GM19328 (cell line): Measurements from ENCODE around the gene LGALS1.
"Not testable (repeated sequence)": the region's sequence is repeated elsewhere in the genome, so short reads cannot be mapped to it uniquely, and the experiment has no call there.

Experiments used
- ATAC-seq: cut with Tn5 transposase; IDR thresholded peaks from one replicate; pipeline ENCODE4 v1.9.1; 2021; ENCODE audit warnings: mild to moderate bottlenecking, moderate library complexity; ENCODE audit not compliant: unreplicated experiment

LGALS1 gene

DNA sequence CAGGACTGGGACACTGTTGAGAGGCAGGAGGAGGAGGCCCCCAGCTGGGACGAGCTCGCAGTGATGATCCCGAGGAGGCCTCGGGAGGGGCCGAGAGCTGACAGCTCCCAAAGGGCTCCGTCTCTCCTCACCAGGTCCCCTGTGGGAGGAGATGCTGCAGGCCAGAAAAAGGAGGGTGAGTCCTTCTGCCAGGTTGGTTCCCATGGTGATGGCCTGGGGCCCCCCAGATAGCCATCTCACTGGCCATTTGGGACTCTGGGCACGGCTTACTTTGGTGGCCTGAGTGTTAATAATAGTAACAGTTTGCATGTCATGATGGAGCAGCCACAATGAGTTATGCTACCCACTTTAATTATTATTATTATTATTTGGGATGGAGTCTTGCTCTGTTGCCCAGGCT lies 40.3 kb downstream of the LGALS1 start:
- no peak for ATAC-seq

DNA sequence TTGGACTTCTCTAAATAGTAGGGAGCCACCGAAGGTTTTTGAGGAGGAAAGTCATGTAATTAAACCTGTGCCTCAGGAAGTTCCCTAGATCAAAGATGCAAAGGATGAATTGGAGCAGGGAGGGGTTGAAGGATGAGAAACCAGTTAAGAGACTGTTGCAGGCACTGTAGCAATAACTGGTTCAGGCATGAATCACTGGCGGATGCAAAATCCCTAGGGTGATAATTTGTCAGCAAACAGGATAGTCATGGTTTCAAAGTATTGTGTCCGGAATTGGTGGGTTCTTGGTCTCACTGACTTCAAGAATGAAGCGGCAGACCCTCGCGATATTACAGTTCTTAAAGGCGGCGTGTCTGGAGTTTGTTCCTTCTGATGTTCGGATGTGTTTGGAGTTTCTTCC lies 41.3 kb downstream of the LGALS1 start:
- ATAC-seq, result no peak

DNA sequence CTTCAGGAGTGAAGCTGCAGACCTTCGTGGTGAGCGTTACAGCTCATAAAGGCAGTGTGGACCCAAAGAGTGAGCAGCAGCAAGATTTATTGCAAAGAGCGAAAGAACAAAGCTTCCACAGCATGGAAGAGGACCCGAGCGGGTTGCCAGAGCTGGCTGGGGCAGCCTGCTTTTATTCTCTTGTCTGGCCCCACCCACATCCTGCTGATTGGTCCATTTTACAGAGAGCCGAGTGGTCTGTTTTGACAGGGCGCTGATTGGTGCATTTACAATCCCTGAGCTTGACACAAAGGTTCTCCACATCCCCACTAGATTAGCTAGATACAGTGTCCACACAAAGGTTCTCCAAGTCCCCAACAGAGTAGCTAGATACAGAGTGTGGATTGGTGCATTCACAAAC lies 41.8 kb downstream of the LGALS1 start:
- ATAC-seq, result not testable (repeated sequence)

DNA sequence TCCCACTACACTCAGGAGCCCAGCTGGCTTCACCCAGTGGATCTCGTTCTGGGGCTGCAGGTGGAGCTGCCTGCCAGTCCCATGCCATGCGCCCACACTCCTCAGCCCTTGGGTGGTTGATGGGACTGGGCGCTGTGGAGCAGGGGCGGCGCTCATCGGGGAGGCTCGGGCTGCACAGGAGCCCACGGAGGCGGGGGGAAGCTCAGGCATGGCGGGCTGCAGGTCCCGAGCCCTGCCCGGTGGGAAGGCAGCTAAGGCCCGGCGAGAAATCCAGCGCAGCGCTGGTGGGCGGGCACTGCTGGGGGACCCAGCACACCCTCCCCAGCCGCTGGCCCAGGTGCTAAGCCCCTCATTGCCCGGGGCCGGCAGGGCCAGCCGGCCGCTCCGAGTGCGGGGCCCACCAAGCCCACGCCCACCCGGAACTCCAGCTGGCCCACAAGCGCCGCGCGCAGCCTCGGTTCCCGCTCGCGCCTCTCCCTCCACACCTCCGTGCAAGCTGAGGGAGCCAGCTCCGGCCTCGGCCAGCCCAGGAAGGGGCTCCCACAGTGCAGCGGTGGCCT lies 42.4 kb downstream of the LGALS1 start:
- not testable (repeated sequence) for ATAC-seq

DNA sequence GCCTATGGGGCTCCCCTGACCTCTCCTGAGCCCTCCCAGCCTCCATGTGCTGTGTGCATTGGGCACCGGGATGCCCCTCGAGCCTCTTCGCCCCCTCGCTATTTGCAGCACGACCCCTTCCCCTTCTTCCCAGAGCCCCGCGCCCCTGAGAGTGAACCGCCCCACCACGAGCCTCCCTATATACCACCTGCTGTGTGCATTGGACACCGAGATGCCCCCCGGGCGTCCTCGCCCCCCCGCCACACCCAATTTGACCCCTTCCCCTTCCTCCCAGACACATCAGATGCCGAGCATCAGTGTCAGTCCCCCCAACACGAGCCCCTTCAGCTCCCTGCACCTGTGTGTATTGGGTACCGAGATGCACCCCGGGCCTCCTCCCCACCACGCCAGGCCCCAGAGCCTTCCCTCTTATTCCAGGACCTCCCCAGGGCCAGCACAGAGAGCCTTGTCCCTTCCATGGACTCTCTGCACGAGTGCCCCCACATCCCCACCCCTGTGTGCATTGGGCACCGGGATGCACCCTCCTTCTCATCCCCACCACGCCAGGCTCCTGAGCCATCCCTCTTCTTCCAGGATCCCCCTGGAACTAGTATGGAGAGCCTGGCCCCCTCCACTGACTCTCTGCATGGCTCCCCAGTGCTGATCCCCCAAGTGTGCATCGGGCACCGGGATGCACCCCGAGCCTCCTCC lies 50.3 kb downstream of the LGALS1 start:
- no peak for ATAC-seq

DNA sequence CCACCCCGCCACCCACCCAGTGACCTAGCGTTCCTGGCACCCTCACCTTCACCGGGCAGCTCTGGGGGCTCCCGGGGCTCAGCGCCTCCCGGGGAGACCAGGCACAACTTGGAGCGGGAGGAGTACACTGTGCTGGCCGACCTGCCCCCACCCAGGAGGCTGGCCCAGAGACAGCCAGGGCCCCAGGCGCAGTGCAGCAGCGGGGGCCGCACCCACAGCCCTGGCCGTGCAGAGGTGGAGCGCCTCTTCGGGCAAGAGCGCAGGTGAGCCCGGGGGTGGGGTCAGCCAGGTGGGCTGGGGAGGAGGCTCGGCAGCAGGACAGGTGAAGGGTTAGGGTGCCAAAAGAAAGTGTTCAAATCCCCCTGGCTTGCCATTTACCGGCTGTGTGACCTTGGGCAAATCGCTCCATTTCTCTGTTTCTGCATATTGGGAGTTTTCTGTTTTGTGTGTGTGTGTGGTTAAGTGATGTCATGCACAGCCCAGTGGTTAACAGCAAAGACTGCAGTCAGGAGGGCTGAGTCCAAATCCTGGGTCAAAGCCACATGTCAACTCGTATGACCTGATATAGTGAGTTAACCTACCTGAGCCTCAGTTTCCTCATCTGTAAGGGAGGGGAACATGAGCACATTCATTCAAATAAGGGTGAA lies 50.9 kb downstream of the LGALS1 start:
- ATAC-seq, result no peak

DNA sequence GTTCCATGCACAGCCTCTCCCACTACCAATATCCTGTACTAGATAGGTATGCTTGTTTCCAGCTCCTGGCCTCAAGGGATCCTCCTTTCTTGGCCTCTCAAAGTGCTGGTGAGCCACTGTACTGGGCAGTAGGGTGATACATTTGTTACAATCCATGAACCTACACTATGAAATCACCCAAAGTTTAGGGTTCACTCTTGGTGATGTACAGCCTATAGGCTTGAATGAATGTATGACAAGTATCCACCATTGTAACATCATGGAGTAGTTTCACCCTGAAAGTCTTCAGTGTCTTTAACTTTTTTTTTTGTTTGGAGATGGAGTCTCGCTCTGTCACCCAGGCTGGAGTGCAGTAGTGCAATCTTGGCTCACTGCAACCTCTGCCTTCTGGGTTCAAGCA lies 53.2 kb downstream of the LGALS1 start:
- no peak for ATAC-seq
